GM06990 (cell line): ENCODE measurements around the gene NDUFS6.
"Not testable (repeated sequence)": the region's sequence is repeated elsewhere in the genome, so short reads cannot be mapped to it uniquely, and the experiment has no call there.

Experiments used
- DNase-seq: peaks from one replicate; pipeline ENCODE4 v3.0.0-alpha.2; 2011; ENCODE audit not compliant: insufficient read length; ENCODE audit errors: extremely low read depth
- H3K27me3 ChIP-seq: replicated peaks from 2 replicates; pipeline ENCODE4 v1.6.0; 2011; ENCODE audit warnings: low read length; ENCODE audit not compliant: control insufficient read depth, insufficient read depth
- H3K36me3 ChIP-seq: 2 replicates; pipeline ENCODE4 v1.5.1; 2011; ENCODE audit warnings: low read length; ENCODE audit not compliant: control insufficient read depth, insufficient read depth
- H3K4me3 ChIP-seq: replicated peaks from 2 replicates; pipeline ENCODE4 v1.5.1; 2011; ENCODE audit warnings: low read depth, mild to moderate bottlenecking, control low read depth, low read length
- CTCF ChIP-seq: IDR thresholded peaks from 2 replicates; pipeline ENCODE4 v1.5.1; 2011; ENCODE audit warnings: low read length, control low read depth, mild to moderate bottlenecking, inconsistent platforms; ENCODE audit not compliant: insufficient read depth, poor library complexity, severe bottlenecking

The NDUFS6 gene

GRCh38 chr5:1842004-1842819 is 41.0 kb downstream of the NDUFS6 start:
- Histone ChIP-seq H3K27me3 (peaks cover 1% of the 10 kb centered on the region), H3K36me3 (no peaks in the 10 kb centered on the region), H3K4me3 (no peak overlapping the region)
- no peak for TF ChIP-seq CTCF
- DNase-seq: no peak

DNA sequence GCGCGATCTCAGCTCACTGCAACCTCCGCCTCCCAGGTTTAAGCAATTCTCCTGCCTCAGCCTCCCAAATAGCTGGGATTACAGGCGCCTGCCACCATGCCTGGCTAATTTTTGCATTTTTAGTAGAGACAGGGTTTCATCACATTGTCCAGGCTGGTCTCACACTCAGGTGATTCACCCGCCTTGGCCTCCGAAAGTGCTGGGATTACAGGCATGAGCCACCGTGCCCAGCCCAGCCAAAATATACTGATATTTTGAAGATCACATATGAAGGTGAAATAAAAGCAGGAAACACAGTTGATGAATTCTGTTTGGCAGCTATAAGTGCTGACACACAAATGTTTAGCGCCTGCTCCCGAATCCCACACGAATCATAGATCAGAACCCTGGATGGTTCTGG is 42.6 kb downstream of the NDUFS6 start:
- H3K4me3 ChIP-seq, H3K36me3 ChIP-seq, DNase-seq, H3K27me3 ChIP-seq: not testable (repeated sequence)

DNA sequence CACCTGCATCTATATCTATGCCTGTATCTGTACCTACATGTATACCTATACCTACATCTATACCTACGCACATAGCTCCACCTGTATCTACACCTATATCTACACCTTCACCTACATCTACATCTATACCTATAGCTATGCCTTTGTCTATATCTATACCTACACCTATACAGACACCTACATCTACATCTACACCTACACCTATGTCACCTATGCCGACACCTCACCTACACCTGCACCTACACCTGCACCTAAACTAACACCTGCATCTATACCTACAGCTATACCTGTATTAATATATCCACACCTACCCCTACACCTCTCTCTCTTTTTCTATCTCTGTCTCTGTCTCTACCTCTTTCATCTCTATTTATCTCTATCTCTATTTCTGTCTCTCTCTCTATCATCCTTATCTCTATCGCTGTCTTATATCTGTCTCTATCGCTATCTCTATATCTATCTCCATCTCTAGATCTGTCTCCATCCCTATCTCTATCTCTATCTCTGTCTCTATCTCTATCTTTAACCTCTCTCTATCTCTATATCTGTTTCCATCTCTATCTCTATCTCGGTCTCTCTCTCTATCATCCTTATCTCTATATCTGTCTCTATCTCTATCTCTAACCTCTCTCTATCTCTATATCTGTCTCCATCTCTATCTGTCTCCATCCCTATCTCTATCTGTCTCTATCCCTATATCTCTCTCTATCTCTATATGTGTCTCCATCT is 43.7 kb downstream of the NDUFS6 start:
- no peak for TF ChIP-seq CTCF
- Histone ChIP-seq H3K36me3 (no peaks in the 10 kb centered on the region), H3K27me3 (peaks cover 1% of the 10 kb centered on the region), H3K4me3 (no peak overlapping the region)
- DNase-seq: no peak

GRCh38 chr5:1845696-1846095 is 44.5 kb downstream of the NDUFS6 start:
- Histone ChIP-seq H3K27me3 (peaks cover 1% of the 10 kb centered on the region), H3K36me3 (no peaks in the 10 kb centered on the region), H3K4me3 (no peak overlapping the region)
- DNase-seq: no peak
- no peak for TF ChIP-seq CTCF

DNA sequence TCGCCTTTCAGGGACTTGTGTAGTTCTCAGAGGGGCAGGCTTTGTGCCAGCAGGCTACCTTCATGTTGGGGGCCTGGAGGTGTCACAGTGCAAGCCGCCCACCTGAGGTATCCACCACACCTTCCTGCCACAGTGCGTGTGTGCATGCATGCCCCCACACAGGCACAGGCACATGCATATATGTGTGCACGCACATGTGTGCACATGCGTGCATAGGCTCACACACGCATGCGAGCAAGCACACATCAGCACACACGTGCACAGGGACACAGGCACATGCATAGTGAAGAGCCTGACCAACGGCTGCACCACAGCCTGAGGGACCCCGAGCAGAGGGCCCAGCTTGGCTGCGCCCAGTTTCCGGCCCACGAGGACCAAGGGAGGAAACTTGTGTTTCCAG is 45.4 kb downstream of the NDUFS6 start:
- Histone ChIP-seq H3K4me3 (no peak overlapping the region), H3K36me3 (no peaks in the 10 kb centered on the region), H3K27me3 (no peaks in the 10 kb centered on the region; the same call in 1 of the 2 replicates)
- TF ChIP-seq CTCF: no peak
- no peak for DNase-seq

- H3K36me3 ChIP-seq: no peaks in the 10 kb centered on the region
- no peaks in the 10 kb centered on the region; the same call in none of the 2 replicates for H3K27me3 ChIP-seq
- no peak for DNase-seq
- H3K4me3 ChIP-seq: no peak overlapping the region
- no peak for TF ChIP-seq CTCF
These were observed 45.8 kb downstream of the NDUFS6 start for GRCh38 chr5:1847056-1847455.
